Heart right ventricle (tissue), 16 donors: ENCODE results near the gene TSSK3. TPM values are rescaled to one million over a fixed set of nuclear protein-coding genes. Genes with fewer than 3 reads are reported as not detected.

Source experiments
- ATAC-seq, 8 donors: fragments of 200-7000 bp; cut with Tn5 transposase; one replicate each; pipeline ENCODE4 v1.9.1; 2020; ENCODE audit warnings: mild to moderate bottlenecking in 8 of 8, moderate library complexity in 8 of 8, moderate number of reproducible peaks in 1 of 8
- DNase-seq, 2 donors: peaks; one replicate each; pipeline ENCODE4 v3.0.0-alpha.2; 2020
- H3K27ac ChIP-seq, 10 donors: fragments of 200-600 bp; sonication (generic) in 2 of 10; one replicate each; pipeline versions ENCODE4 v1.5.0 to v1.8.0; 2020 to 2022; ENCODE audit warnings: mild to moderate bottlenecking in 3 of 10
- H3K27me3 ChIP-seq, 7 donors: fragments of 200-600 bp; one replicate each; pipeline ENCODE4 v1.8.0; 2021 to 2022; ENCODE audit warnings: mild to moderate bottlenecking in 2 of 7
- H3K36me3 ChIP-seq, 9 donors: fragments of 200-600 bp; sonication (generic) in 1 of 9; one replicate each; pipeline versions ENCODE4 v1.5.0 to v1.8.0; 2020 to 2022; ENCODE audit warnings: mild to moderate bottlenecking in 2 of 9
- H3K4me1 ChIP-seq, 9 donors: fragments of 200-600 bp; sonication (generic) in 1 of 9; one replicate each; pipeline versions ENCODE4 v1.5.0 to v1.8.0; 2020 to 2022; ENCODE audit warnings: mild to moderate bottlenecking in 4 of 9
- H3K4me3 ChIP-seq, 10 donors: fragments of 200-600 bp; sonication (generic) in 2 of 10; one replicate each; pipeline versions ENCODE4 v1.5.0 to v1.8.0; 2020 to 2022; ENCODE audit warnings: mild to moderate bottlenecking in 7 of 10, moderate library complexity in 2 of 10
- H3K9me3 ChIP-seq, 11 donors: fragments of 200-600 bp in 10 of 11; sonication (generic) in 2 of 11; one replicate each; pipeline versions ENCODE4 v1.5.0 to v1.8.0; 2013 to 2022; ENCODE audit warnings: mild to moderate bottlenecking in 2 of 11, control low read depth in 1 of 11, moderate library complexity in 1 of 11
- WGBS, 2 donors: extraction: QIAGEN DNeasy Blood & Tissue Kit; methylation state at CpG; one replicate each; pipeline ENCODE4 v1.1.7; 2013; ENCODE audit warnings: inconsistent platforms in 1 of 2; 5-methylcytosine and 5-hydroxymethylcytosine counted together
- intact Hi-C, 10 donors: fragments of 100-400 bp; cut with DNase I; formaldehyde crosslinking; loops; one replicate each; pipeline versions ENCODE4 v1.11.1 to v1.14.2; 2022
- polyA plus RNA-seq, 2 donors: library from polyadenylated mRNA; stranded (reverse); fragments of 200-250 nt; gene quantifications; one replicate each; pipeline ENCODE4 v1.2.3, GENCODE V29; 2013
- total RNA-seq, 10 donors: library from RNA; stranded (reverse); fragmentation: NEBNext Ultra II Directional in 3 of 10; extraction: Animal tissue kit (Norgen Biotek cat#: 25700) in 3 of 10; gene quantifications; one replicate each; pipeline versions ENCODE4 v1.2.1 to v1.2.4, GENCODE V29; 2021 to 2023
- TF ChIP-seq, protein P1 (sequence below), 9 donors: fragments of 200-600 bp; sonication (generic) in 2 of 9; IDR thresholded peaks; one replicate each; pipeline versions ENCODE4 v1.5.0 to v1.8.0; 2021 to 2022; ENCODE audit warnings: antibody characterized with exemption in 9 of 9, mild to moderate bottlenecking in 5 of 9, moderate library complexity in 1 of 9
- donor health status: Arrhythmogenic right ventricular cardiomyopathy.
- donor health status: ischemic (EF 13 %, LVEDD 7.1; RV severe dilation, severe dysfunction).
- donor health status: healthy with polysubstance abuse.
- donor health status: DM: no; HTN: yes; CAD: no.
- donor health status: DM: no; HTN: no; CAD: no.
- donor health status: ischemic (EF 25% LVEDD 6.9; RV normal size, moderate dysfunction).
- donor health status: ischemic (EF 25% LVEDD 5.7; RV mildly dilated, moderate dysfunction).
- donor health status: healthy.
- donor health status: DM: yes; HTN: yes; CAD: no.
- donor health status: Ischemic cardiomyopathy.
- donor health status: ischemic (EF 35%, LVEDD 5.7; RV mildly dilated, moderate dysfunction).
- donor health status: nonischemic (EF 11% LVEDD 7.7; RV severe dilation, severe dysfunction).
- donor health status: DM: yes; HTN: yes; CAD: no.
- donor health status: PGD.
- donor health status: ischemic (EF 29% LVEDD 5.4; RV normal size, mild dysfunction).
- donor health status: nonischemic (EF 23%, LVEDD 6.1; RV moderate dilation, normal function).

The TSSK3 gene
- total and polyA plus RNA-seq, 12 donors: 0.10 to 5.8 (median 1.7) TPM

DNA sequence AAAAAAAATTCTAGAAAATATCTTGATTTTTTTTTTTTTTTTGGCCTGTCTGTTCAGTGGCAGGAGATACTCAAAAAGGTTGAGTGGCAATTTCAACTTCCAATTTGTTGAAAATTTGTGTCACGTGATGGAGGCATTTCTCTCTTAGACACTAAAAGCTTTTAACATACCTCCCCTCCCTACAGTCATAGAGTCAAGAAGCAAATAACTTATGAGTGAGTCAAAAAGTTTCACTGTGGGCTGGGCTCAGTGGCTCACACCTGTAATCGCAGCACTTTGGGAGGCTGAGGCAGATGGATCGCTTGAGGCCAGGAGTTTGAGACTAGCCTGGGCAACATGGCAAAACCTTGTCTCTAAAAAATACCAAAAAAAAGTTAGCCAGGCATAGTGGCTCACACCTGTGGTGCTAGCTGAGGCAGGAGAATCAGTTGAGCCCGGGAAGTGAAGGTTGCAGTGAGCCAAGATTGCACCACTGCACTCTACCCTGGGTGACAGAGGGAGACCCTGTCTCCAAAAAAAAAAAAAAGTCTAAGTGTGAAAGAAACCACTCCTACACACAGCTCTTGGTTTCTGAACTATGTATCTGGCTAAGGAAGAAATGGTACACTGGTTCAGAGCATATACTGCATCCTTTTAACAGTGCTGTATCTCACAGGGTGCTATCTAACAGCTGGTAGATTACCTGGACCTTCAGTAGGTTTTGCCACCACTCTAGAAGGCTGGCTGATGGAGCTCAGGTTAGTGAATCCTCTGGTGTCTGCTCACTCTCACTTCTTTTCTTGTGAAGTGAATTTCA is 43.5 kb downstream of the TSSK3 start:
- Histone ChIP-seq H3K27ac (no peak overlapping the region), H3K9me3 (no peaks in the 10 kb centered on the region), H3K36me3 (no peaks in the 10 kb centered on the region), H3K27me3 (no peaks in the 10 kb centered on the region), H3K4me3 (no peak overlapping the region), H3K4me1 (peaks cover 0 to 6% (median 0%) of the 10 kb centered on the region in 9 donors)
- intact Hi-C loops: loop anchor here in 2 of 10 donors (1.0 to 10.0 kb wide), 2 partner anchors 24 to 369 kb away; no protein-coding TSS in a partner anchor
- ATAC-seq: no peak
- DNase-seq: no peak
- TF ChIP-seq, protein P1, sequence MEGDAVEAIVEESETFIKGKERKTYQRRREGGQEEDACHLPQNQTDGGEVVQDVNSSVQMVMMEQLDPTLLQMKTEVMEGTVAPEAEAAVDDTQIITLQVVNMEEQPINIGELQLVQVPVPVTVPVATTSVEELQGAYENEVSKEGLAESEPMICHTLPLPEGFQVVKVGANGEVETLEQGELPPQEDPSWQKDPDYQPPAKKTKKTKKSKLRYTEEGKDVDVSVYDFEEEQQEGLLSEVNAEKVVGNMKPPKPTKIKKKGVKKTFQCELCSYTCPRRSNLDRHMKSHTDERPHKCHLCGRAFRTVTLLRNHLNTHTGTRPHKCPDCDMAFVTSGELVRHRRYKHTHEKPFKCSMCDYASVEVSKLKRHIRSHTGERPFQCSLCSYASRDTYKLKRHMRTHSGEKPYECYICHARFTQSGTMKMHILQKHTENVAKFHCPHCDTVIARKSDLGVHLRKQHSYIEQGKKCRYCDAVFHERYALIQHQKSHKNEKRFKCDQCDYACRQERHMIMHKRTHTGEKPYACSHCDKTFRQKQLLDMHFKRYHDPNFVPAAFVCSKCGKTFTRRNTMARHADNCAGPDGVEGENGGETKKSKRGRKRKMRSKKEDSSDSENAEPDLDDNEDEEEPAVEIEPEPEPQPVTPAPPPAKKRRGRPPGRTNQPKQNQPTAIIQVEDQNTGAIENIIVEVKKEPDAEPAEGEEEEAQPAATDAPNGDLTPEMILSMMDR (IDR thresholded peaks at IDR 0.05): no peak
- 87 to 93% methylated on average over 4 of the region's 4 CpGs for WGBS, 2 donors

DNA sequence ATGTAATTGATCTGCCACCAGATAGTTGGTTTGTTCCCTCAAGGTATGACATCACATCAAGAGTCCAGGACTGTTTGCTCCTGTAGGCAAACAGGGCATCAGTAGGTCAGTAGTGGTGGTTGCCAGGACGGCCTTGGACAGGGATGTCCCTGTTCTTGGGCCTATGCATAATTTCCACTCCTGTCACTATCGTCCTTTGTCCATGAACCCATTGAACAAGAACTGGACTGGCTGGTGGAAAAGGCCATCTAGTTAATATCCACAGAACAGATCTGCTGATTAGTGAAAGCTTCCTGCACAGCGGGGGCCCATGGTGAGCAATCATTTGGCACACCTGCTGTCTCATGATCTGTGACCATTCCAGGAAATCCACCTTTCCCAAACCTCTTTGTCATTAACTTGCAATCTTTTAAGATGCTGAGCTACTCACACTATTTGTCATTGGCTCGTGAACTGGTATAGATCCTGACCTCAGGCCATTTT is 44.3 kb downstream of the TSSK3 start:
- ATAC-seq (no peak), DNase-seq (no peak)
- WGBS, 2 donors: 88 to 89% methylated on average over 4 of the region's 4 CpGs
- Histone ChIP-seq H3K27me3 (no peaks in the 10 kb centered on the region), H3K4me3 (no peak overlapping the region), H3K36me3 (no peaks in the 10 kb centered on the region), H3K9me3 (no peaks in the 10 kb centered on the region), H3K4me1 (no peaks in the 10 kb centered on the region), H3K27ac (no peak overlapping the region)
- intact Hi-C loops: loop anchor here in 1 of 10 donors (10.0 kb wide), 1 partner anchor 368 kb away; no protein-coding TSS in a partner anchor
- TF ChIP-seq, protein P1 (IDR thresholded peaks at IDR 0.05): no peak

DNA sequence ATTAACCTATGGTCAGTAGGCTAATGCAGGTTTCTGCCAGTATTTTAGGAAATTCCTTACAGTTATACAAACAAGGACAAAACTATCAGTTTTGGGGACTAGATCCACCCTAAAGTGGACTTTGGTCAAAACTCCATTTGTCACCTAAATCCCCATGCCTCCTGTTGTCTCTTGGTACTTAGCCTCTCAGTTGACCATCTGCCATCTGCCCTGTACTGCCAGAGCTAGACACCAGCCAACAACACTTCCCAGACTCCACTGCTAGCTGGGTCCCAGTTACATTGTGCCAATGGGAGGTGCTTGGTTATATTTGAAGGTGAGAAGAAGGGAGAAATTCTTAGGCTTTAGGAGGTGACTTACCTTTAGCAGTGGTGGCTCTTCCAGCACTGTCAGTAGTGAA is 48.9 kb downstream of the TSSK3 start:
- Histone ChIP-seq H3K36me3 (no peaks in the 10 kb centered on the region), H3K4me3 (no peak overlapping the region), H3K27ac (no peak overlapping the region), H3K27me3 (no peaks in the 10 kb centered on the region), H3K4me1 (peaks cover 0 to 3% (median 0%) of the 10 kb centered on the region in 9 donors), H3K9me3 (peaks cover 0 to 18% (median 0%) of the 10 kb centered on the region in 11 donors)
- ATAC-seq (no peak), DNase-seq (no peak)
- intact Hi-C loops: no loop called here
- TF ChIP-seq, protein P1 (IDR thresholded peaks at IDR 0.05): no peak

DNA sequence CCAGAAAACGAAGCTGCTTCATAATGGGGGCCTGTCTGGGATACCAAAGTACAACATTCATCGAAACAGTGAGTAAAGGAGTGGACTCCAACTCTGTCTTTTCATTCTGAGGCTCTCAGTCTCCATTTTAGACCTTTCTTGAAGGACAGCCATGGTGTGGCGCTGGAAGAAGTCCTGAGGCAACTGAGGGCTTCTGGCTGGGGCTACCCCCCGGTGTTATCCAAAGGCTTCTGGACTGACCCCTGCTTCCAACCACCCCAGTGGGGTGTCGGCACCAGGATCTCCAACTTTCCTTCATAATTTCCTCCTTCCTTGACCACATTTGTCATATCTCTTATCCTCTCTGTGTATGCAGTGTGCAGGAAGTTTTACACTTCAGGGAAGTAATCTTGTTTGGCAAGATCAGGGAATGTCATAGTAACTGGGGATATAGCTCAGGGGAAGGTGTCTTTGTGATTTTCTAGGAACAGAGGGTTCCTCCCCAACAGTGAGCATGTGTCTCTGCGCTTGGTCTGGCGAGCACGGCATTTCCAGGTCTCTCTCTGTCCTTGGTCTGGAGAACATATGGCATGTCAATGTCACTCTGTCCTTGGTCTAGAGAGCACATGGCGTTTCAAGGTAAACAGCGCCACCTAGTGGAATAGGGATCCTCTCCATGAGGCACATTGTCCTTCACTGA is 51.3 kb downstream of the TSSK3 start:
- peak; percentile 16 to 76 for DNase-seq
- WGBS, 2 donors: 48 to 58% methylated on average over 10 of the region's 10 CpGs
- TF ChIP-seq, protein P1 (IDR thresholded peaks at IDR 0.05): peak; percentile 57 to 84 (median 79)

More for the DNA sequence above, 51.3 kb downstream of the TSSK3 start:
- no peak overlapping the region for H3K4me3 ChIP-seq
- no peak overlapping the region for H3K27ac ChIP-seq
- peaks cover 0 to 27% (median 5%) of the 10 kb centered on the region in 11 donors for H3K9me3 ChIP-seq
- peak; percentile 61 to 85 (median 77) for ATAC-seq
- no peaks in the 10 kb centered on the region for H3K36me3 ChIP-seq
- peaks cover 0 to 3% (median 0%) of the 10 kb centered on the region in 9 donors for H3K4me1 ChIP-seq
- intact Hi-C loops: loop anchor here in 3 of 10 donors (1.0 to 2.0 kb wide), 2 partner anchors 12 to 13 kb away; no protein-coding TSS in a partner anchor
- H3K27me3 ChIP-seq: peaks cover 0 to 5% (median 0%) of the 10 kb centered on the region in 7 donors
